B cell (primary cell): ENCODE data around the gene TBC1D25.

Source experiments
- EZH2 ChIP-seq: IDR thresholded peaks from 2 replicates; pipeline ENCODE4 v1.6.1; 2012; ENCODE audit warnings: borderline replicate concordance, low read depth, mild to moderate bottlenecking, moderate library complexity, low read length; ENCODE audit not compliant: insufficient read depth, poor library complexity, severe bottlenecking
- TF ChIP-seq, protein P1 (sequence below): fragments of 200-600 bp; IDR thresholded peaks from one replicate; pipeline ENCODE4 v1.8.0; 2022; ENCODE audit warnings: antibody characterized with exemption, mild to moderate bottlenecking

DNA sequence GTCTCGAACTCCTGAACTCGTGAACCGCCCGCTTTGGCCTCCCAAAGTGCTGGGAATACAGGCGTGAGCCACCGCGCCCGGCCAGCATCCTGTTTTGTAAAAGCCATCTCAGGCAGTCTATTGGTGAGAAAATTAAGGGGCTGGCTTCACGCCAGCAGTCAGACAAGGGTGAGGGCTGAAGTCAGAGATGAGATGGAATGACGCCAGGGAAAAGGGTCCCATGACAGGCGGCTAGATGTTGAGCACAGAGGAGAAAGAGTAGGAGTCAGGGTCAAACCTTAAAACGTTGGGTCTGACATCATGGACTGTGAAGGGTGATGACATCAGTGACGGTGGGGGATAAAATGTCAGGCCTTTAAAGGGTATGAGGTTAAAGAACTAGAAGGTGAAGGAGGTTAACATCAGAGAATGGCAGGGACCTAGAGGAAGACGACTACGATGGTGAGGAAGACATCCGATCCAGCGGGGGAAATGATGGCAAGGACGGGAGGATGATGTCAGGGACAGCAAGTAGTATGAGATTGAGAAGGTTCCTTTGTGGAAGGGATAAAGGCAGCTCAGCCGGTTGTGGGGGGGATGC, 34.3 kb downstream of the TBC1D25 start:
- no peak for TF ChIP-seq EZH2
- TF ChIP-seq, protein P1, sequence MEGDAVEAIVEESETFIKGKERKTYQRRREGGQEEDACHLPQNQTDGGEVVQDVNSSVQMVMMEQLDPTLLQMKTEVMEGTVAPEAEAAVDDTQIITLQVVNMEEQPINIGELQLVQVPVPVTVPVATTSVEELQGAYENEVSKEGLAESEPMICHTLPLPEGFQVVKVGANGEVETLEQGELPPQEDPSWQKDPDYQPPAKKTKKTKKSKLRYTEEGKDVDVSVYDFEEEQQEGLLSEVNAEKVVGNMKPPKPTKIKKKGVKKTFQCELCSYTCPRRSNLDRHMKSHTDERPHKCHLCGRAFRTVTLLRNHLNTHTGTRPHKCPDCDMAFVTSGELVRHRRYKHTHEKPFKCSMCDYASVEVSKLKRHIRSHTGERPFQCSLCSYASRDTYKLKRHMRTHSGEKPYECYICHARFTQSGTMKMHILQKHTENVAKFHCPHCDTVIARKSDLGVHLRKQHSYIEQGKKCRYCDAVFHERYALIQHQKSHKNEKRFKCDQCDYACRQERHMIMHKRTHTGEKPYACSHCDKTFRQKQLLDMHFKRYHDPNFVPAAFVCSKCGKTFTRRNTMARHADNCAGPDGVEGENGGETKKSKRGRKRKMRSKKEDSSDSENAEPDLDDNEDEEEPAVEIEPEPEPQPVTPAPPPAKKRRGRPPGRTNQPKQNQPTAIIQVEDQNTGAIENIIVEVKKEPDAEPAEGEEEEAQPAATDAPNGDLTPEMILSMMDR = no peak
